ENCODE measurements around the gene GPD2.

GPD2 gene

DNA sequence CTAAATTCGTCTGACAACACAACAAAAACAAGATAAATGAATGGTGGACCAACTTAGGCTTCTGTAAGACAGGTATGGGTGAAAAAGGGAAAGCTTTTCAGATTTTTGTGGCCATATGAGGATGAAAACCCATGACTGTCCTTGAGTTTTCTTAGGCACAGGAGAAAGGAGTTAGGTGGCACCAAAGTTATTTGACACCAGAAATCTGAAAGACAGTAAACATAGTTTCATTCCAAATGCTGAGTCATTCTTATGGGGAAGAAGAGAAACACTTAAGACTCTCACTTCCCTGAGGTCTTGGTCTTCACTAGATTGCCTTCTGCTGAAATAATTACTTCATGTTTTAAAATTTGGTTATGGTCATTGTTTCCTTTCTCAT is 5.2 kb upstream of the GPD2 start:
- no peaks in the 10 kb centered on the region for H4K20me1 ChIP-seq (ENCODE audit: insufficient read depth, low read length)
- peaks cover 9% of the 10 kb centered on the region; the same call in 1 of the 2 replicates for H3F3A ChIP-seq (ENCODE audit: insufficient read depth, low read length)
- no peaks in the 10 kb centered on the region for H3K9me3 ChIP-seq (replicated peaks; ENCODE audit: insufficient read depth, low read length)
- H3K9ac ChIP-seq (ENCODE audit: low read length), result no peak overlapping the region
- peak; percentile 55 for DNase-seq
- no peaks in the 10 kb centered on the region for H3K27me3 ChIP-seq (replicated peaks; ENCODE audit: insufficient read depth, low read length)
- no peak overlapping the region for H2AFZ ChIP-seq (ENCODE audit: low read length)
- no peaks in the 10 kb centered on the region for H3K79me2 ChIP-seq (ENCODE audit: low read length)
- H3K4me2 ChIP-seq (ENCODE audit: low read depth, low read length), result peak overlapping the region; percentile 28
- H3K4me3 ChIP-seq (ENCODE audit: low read length), result no peak overlapping the region
- peaks cover 14% of the 10 kb centered on the region for H3K4me1 ChIP-seq (ENCODE audit: low read length)
- H3K27ac ChIP-seq (ENCODE audit: low read length), result no peak overlapping the region
- H3K9me2 ChIP-seq (replicated peaks; ENCODE audit: insufficient read depth, low read length), result no peaks in the 10 kb centered on the region
- no peaks in the 10 kb centered on the region for H3K36me3 ChIP-seq (replicated peaks; ENCODE audit: insufficient read depth, low read length)
- no peak for TF ChIP-seq EZH2 (optimal IDR thresholded peaks at IDR 0.05; ENCODE audit: low read depth, low read length)
- TF ChIP-seq, protein P1, sequence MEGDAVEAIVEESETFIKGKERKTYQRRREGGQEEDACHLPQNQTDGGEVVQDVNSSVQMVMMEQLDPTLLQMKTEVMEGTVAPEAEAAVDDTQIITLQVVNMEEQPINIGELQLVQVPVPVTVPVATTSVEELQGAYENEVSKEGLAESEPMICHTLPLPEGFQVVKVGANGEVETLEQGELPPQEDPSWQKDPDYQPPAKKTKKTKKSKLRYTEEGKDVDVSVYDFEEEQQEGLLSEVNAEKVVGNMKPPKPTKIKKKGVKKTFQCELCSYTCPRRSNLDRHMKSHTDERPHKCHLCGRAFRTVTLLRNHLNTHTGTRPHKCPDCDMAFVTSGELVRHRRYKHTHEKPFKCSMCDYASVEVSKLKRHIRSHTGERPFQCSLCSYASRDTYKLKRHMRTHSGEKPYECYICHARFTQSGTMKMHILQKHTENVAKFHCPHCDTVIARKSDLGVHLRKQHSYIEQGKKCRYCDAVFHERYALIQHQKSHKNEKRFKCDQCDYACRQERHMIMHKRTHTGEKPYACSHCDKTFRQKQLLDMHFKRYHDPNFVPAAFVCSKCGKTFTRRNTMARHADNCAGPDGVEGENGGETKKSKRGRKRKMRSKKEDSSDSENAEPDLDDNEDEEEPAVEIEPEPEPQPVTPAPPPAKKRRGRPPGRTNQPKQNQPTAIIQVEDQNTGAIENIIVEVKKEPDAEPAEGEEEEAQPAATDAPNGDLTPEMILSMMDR (IDR thresholded peaks at IDR 0.05; ENCODE audit: low read length), result no peak
- no peak for TF ChIP-seq EZH2phosphoT487 (IDR thresholded peaks at IDR 0.05; ENCODE audit: low read length)

DNA sequence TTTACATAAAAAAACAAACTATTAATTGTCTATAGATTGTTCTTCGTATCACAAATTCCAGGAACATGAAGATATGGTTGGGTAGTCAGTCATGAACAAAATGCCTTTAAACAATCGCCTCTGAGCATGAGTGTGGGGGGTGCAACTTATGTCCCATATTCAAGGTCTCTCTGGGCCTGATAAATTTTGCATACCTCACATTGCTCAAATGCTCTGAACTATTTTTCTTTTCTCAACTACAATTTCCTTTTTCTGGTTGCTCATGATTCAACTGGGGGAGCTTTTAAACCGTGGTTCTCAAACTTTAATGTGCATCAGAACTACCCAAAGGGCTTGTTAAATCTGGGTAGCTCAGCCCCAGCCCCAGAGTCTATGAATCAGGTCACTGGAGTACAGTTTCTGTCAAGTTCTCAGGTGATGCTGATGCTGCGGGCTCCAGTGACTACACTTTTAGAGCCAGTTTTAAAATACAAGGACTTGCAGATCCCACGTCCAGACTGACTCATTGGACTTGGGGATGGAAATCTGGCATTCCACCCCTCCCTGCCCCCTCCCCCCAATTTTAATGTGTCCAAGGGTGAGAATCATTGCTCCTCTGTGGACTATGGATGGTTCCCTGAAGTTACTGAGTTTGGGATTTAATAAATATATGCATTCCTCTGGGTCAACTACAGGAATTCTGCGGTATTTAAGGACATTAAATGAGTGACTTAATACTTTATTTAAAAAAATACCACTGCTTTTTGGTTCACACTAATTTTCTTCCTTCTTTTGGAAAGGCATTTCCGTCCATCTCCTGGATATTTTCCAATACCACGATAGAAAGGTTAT is 1.5 kb upstream of the GPD2 start:
- H3K79me2 ChIP-seq (ENCODE audit: low read length), result no peaks in the 10 kb centered on the region
- no peaks in the 10 kb centered on the region for H4K20me1 ChIP-seq (ENCODE audit: insufficient read depth, low read length)
- no peaks in the 10 kb centered on the region for H3K9me2 ChIP-seq (replicated peaks; ENCODE audit: insufficient read depth, low read length)
- no peak for DNase-seq
- no peak overlapping the region for H3K4me3 ChIP-seq (ENCODE audit: low read length)
- H3K9me3 ChIP-seq (replicated peaks; ENCODE audit: insufficient read depth, low read length), result no peaks in the 10 kb centered on the region
- no peaks in the 10 kb centered on the region for H3K36me3 ChIP-seq (replicated peaks; ENCODE audit: insufficient read depth, low read length)
- H3F3A ChIP-seq (ENCODE audit: insufficient read depth, low read length), result peaks cover 9% of the 10 kb centered on the region; the same call in 1 of the 2 replicates
- no peak overlapping the region for H3K9ac ChIP-seq (ENCODE audit: low read length)
- H2AFZ ChIP-seq (ENCODE audit: low read length), result no peak overlapping the region
- no peak for TF ChIP-seq EZH2phosphoT487 (IDR thresholded peaks at IDR 0.05; ENCODE audit: low read length)
- TF ChIP-seq, protein P1 (IDR thresholded peaks at IDR 0.05; ENCODE audit: low read length), result no peak
- no peak for TF ChIP-seq EZH2 (optimal IDR thresholded peaks at IDR 0.05; ENCODE audit: low read depth, low read length)
- H3K4me2 ChIP-seq (ENCODE audit: low read depth, low read length), result no peak overlapping the region
- H3K27me3 ChIP-seq (replicated peaks; ENCODE audit: insufficient read depth, low read length), result no peaks in the 10 kb centered on the region
- no peak overlapping the region for H3K27ac ChIP-seq (ENCODE audit: low read length)
- H3K4me1 ChIP-seq (ENCODE audit: low read length), result peaks cover 14% of the 10 kb centered on the region

GRCh38 chr2:156435396-156435717 is 822 bp upstream of the GPD2 start:
- no peak for DNase-seq
- Histone ChIP-seq H3K9me2 (replicated peaks; ENCODE audit: insufficient read depth, low read length) (no peaks in the 10 kb centered on the region), H3K27ac (ENCODE audit: low read length) (no peak overlapping the region), H3K4me3 (ENCODE audit: low read length) (no peak overlapping the region), H3K9me3 (replicated peaks; ENCODE audit: insufficient read depth, low read length) (no peaks in the 10 kb centered on the region), H3K27me3 (replicated peaks; ENCODE audit: insufficient read depth, low read length) (no peaks in the 10 kb centered on the region), H3K4me1 (ENCODE audit: low read length) (peaks cover 12% of the 10 kb centered on the region), H3K79me2 (ENCODE audit: low read length) (no peaks in the 10 kb centered on the region), H2AFZ (ENCODE audit: low read length) (no peak overlapping the region), H3F3A (ENCODE audit: insufficient read depth, low read length) (peaks cover 9% of the 10 kb centered on the region; the same call in 1 of the 2 replicates), H3K36me3 (replicated peaks; ENCODE audit: insufficient read depth, low read length) (no peaks in the 10 kb centered on the region), H3K4me2 (ENCODE audit: low read depth, low read length) (no peak overlapping the region), H4K20me1 (ENCODE audit: insufficient read depth, low read length) (no peaks in the 10 kb centered on the region), H3K9ac (ENCODE audit: low read length) (no peak overlapping the region)
- TF ChIP-seq, protein P1 (IDR thresholded peaks at IDR 0.05; ENCODE audit: low read length), result no peak
- TF ChIP-seq EZH2phosphoT487 (IDR thresholded peaks at IDR 0.05; ENCODE audit: low read length), result no peak
- no peak for TF ChIP-seq EZH2 (optimal IDR thresholded peaks at IDR 0.05; ENCODE audit: low read depth, low read length)

All from MM.1S (cell line).